ENCODE measurements around the gene ATP8A2.

DNA sequence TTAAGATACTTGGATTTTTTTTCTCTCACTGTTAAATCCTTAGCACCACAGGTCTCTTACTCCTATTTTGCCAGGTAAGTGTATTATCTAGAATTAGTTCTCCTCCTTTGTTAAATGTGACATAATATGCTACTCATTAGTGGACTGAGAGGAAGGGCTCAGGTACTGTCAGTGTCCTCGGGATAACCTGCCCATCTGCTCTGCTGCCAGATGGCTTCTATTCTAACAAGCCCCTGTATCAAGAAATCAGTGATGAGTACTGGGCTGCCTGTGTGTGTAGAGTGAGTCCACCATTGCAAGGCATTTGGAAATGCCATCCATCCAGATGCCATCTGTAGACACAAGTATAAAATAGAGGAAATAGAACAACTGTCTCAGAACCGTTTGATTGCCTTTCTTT lies 209.6 kb downstream of the ATP8A2 start:
- no peak for TF ChIP-seq EP300 (IDR thresholded peaks at IDR 0.05)
- TF ChIP-seq CTCF (IDR thresholded peaks at IDR 0.05), result no peak
- TF ChIP-seq POLR2AphosphoS5 (IDR thresholded peaks at IDR 0.05), result no peak
